HG03558 (cell line): ENCODE measurements around the gene UBN1.

ENCODE experiments used
- ATAC-seq: cut with Tn5 transposase; IDR thresholded peaks from one replicate; pipeline ENCODE4 v1.9.1; 2021; ENCODE audit warnings: moderate number of reproducible peaks; ENCODE audit not compliant: unreplicated experiment; ENCODE audit errors: extremely low read depth

Gene UBN1

GRCh38 chr16:4813251-4814003 is 33.9 kb upstream of the UBN1 start:
- ATAC-seq: no peak

- ATAC-seq: no peak
Observed at GRCh38 chr16:4814046-4814445, 33.2 kb upstream of the UBN1 start.

DNA sequence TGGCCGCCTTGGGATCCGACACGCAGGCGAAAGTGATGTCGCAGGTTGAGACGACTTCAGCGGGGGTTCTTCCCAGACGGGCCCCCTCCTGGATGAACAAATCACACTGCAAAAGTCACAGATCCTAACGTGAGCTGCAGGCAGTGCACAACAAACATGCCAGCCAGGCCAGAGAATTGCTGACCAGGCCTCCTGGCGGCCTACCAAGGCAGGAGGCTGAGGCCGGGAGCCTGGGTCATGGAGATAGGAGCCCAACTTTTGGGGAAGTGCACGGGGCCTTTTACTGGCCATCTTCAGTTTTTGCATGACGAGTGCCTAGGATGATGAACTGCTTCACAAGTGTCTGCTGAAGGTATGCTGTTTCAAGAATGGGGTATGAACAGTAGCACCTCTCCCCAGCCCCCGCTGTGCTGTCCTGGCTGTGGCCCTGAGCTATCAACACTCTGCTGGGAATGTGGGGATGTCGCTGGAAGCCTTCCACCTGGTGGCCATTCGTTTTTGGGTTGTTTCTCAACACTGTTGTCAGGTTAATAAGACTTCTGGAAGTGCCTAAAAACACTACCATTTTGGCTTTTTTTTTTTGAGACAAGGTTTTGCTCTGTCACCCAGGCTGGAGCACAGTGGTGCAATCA is 32.6 kb upstream of the UBN1 start:
- ATAC-seq: no peak

DNA sequence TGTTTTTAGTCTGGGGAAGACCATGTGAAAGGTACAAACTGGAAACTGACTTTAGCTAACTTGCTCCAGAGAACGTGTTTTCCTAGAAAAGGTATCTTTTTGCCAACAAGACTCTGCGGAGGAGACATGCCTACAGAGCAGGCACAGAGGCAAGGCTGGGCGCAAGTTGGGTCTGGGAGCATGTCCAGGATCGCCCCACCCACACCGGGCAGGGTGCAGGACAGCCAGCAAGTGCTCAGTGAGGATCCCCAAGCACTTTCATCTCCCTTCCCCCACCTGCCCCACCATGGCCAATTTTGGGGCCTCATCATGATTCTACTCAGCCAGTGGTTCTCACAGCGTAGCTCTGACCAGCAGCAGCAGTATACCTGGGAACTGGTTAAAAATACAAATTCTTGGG is 26.6 kb upstream of the UBN1 start:
- ATAC-seq: no peak

DNA sequence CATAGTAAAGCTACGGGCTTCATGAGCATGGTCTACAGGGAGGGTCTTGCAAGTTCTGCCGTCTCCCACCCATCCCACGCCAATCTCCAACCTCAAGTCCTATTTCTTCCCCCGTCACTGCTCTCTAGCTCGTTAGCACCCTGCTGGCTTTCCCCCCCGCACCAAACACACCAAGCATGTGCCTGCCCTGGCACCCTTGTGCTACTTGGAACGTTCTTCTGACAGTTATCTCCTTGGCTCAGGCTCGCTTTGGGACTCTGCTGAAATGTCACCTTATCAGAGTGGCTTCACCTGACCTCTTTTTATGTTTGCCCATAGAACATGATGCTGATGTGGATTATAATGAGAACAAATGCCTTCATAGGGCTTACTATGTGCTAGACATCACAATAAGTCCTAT is 22.1 kb upstream of the UBN1 start:
- no peak for ATAC-seq

DNA sequence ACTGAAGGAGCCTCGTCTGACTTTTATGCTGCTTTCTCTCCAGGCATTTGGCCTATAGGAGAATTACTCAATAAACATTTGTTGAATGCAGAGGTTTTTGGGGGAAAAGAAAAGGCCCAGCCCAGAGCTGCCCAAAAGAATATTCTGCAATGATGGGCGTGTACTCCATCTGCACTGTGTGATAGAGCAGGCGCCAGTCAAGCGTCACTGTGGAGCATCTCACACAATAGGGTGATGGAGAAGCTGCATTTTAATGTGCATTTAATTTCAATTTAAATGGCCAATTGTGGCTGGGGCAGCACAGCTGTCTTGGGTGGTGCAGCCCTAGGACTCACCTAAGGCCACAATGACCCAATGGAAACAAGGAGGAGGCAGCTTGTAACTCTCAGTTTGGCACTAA is 20.8 kb upstream of the UBN1 start:
- no peak for ATAC-seq

DNA sequence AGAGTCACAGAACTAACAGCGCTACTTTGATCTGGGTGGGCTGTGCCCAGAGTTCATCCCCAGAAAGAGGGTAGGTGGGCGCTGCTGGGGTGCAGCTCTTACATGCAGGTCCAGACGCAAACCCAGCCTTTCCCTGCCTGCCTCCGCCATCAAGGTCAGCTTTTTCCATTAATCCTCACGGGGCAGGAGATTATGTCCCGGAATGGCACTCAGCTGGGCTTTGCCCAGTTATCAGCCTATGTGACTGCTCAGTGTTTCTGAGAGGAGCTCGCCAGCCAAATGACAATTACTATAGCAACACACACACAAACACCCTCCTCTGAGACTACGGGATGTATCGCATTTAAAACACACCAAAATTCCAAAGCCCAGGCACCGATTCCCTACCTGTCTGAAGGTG is 20.3 kb upstream of the UBN1 start:
- ATAC-seq: no peak

DNA sequence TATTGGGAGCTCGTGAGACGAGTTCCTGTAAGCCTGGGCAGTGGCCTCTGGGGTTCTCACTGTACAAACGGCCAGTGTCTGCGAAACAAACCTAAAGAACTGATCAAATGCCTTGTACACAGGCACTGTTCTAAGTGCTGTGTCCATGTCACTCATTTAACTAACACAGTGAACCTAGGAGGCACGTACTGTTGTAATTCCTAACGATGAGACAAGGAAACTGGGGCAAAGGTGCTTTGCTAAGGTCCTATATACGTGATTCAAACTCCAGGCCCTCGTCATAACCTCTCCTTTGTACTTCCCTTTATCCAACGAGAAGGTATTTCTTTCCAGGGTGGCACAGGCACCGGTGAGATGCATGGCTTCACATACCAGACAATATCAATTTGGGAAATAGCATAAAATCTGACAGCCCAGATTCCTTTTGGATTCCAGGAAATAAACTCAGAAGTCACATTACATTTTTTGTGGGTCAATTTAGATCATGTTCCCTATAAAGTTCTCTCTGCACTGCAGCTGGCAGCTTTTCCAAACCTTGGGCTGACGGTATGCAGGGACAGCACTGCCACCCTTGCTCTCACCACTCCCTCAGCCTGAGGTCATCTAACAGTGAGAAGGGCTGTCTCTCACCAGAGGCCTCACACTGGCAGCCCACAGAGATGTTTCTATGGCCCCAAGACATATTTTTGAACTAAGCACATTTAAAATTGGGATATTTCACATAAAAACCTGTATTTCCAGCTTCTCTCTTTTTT is 18.5 kb upstream of the UBN1 start:
- no peak for ATAC-seq

DNA sequence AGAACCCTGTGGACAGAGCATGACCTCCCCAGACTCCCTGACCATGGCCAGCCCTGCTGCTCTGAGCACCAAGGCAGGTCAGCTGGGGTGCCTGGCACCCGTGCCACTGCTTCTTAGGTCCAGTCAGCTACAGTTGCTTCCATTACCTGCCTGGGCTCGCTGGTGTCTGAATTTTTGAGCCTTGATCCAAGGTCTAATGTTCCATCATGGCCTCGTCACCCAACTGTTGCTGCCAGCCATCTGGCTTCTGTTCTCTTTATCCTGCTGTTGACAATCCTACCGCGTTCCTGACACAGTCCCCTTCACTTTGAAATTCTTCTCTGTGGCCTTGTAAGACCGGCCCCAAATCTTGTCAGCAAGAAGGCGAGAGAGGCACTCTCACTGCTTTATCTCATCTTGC is 16.9 kb upstream of the UBN1 start:
- ATAC-seq: no peak

DNA sequence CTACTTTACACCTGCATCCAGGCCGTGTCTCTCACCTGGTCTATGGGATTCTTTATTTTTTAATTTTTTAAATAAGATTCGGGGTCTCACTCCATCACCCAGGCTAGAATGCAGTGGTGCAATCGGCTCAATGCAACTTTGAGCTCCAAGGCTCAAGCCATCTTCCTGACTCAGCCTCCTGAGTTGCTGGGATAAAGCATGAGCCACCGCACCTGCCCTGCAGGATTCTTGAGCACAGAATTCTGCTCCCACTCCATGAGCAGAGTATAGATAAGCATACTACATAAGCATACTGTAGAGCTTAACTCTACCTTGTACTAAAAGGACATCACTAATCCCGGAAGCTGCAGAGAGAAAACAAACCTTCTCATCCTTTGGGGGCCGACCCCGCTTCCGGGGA is 15.7 kb upstream of the UBN1 start:
- ATAC-seq: no peak

DNA sequence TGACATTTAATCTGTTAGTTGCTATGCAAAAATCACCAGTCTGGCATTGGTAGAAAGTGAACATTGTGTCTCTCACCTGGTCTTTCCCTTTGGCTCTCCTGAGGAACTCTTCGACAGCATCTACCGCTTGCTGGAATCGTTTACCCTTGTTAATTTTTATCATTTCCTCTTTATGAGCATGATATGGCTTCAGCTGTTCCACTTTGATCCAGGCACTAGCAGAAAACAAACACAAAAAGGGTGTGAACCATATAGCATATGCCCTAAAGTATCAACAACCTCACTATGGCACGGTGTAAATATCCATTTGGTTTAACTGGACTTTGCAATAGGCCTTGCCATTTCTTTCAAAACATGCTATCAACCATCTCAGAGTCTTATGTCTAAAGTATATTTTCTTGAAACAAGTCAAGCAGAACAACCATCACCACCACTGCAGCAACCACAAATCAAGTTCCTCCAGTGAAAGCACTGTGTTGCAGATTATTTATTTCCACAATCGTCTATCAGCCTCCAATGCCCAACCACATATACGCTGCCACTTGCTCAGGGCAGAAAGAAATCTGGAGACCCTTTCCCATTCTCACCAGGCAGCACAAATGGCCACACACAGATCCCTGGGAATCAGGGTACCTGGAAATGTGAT is 14.5 kb upstream of the UBN1 start:
- no peak for ATAC-seq

DNA sequence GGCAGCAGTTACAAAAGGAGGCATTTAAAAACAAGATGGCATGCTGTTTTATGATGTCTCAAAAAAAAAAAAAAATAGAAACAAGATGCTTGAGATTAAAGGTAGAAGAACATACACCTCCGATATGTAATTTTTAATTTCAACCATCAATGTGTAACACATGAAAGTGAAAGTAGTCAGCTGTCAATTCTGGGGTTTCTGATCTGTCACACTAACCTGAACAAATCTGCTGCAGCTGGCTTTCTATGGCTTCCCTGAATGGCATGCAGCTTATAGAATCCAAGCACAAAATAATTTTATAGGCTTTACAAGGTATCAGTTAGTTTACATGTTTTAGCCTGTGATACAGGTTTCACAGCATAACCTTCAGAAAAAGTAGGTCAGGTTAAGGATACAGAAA is 13.7 kb upstream of the UBN1 start:
- no peak for ATAC-seq

GRCh38 chr16:4836727-4837126 is 10.6 kb upstream of the UBN1 start:
- ATAC-seq: no peak

DNA sequence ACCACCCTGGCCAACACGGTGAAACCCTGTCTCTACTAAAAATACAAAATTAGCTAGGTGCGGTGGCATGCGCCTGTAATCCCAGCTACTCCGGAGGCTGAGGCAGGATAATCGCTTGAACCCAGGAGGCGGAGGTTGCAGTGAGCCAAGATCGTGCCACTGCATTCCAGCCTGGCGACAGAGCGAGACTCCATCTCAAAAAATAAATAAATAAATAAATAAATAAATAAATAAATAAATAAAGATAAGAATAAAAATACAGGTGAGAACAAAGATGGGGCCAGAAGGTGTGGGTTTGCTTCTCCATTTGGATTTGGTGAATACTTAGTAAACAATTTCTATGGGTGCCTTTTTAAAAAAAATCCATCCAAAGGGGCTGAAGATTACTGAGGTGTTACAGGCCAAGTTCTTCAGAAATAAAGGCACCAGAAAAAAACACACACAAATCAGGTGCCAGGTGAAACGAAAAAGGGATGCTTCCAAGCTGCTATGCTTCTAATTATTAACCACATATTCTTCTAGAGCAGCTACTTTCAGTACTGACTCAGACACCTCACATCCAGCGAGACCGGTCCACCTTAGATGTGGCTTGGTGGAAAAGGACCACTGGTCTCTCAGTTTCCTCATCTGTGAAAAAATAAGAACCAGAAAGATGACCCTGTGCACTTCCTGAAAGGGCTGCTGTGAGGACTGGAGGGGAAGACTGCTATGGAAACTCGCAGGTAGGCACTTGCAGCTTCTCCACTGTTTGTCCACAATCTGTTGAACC is 9.4 kb upstream of the UBN1 start:
- no peak for ATAC-seq

DNA sequence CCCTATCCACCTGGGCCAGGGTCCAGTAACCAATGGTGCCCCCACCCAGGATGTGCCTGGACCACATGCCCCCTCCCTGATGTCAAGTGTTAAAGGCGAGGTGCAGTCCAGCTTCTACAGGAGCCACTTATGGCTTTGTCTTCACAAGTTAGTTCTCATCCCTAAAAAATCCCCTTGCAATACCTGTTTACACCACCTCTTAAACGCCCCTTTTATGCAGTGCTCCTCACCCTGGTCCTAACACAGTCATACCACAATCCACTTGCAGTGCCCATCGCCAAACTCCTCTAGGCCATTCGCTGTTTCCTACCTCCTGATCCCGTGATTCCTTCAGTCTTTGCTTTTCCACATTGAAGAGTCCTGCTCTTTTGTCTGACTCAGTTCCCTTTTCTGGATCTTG is 7.3 kb upstream of the UBN1 start:
- ATAC-seq: no peak

- no peak for ATAC-seq
Observed at GRCh38 chr16:4840984-4841383, 6.3 kb upstream of the UBN1 start.

- ATAC-seq: no peak
Observed at GRCh38 chr16:4846503-4846900, 779 bp upstream of the UBN1 start.

DNA sequence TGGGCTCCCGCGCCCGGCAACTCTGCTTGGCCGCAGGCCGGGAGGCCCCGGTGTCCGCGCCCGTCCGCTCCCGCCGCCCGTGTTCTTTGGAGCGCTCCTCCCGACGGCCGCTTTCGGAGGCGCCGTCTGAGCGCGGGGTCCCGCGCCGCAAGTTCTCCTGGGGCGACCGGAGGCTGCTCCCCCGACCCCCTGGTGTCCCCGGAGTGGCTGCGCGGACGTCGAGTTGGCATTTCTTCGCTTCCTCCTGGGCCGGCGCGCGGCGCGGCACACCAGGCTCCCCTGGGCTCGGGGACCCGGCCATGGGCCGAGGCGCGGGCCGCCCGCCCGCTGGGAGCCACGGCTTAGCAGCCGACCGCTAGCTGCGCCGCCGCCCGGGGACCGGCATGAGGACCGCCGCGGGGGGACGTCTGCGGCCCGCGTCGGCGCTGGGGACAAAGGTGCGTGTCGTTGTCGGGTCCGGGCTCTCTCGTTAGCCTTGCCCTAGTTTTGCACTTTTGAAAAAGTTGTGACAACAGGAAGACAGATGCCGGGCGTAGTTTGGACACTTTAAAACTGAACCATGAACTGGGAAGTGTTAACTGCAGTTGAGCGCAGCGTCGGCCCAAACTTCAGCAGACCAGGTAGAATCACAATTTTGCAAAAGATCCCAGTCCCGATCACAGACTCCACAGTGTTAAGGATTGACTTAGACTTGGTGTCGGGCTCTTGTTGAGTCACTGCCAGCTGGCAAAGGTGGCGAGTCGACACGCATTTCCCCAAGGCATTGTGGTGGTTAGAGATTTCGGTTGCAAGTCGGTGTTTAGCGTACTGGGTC is 700 bp downstream of the UBN1 start:
- no peak for ATAC-seq

- no peak for ATAC-seq
Observed at GRCh38 chr16:4850211-4850610, 2.9 kb downstream of the UBN1 start.
